Pericardium fibroblast (primary cell): Measurements from ENCODE around the gene SLC25A30. TPM values are rescaled to one million over a fixed set of nuclear protein-coding genes. Genes with fewer than 3 reads are reported as not detected.

Experiments
- total RNA-seq: library from RNA; depleted of rRNA; stranded (reverse); fragments of >200 nt; gene quantifications from 2 replicates; pipeline ENCODE4 v1.2.3, GENCODE V29; 2015

SLC25A30 gene, protein sequence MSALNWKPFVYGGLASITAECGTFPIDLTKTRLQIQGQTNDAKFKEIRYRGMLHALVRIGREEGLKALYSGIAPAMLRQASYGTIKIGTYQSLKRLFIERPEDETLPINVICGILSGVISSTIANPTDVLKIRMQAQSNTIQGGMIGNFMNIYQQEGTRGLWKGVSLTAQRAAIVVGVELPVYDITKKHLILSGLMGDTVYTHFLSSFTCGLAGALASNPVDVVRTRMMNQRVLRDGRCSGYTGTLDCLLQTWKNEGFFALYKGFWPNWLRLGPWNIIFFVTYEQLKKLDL
- total RNA-seq = 8.8 and 19.9 TPM in 2 replicates

DNA sequence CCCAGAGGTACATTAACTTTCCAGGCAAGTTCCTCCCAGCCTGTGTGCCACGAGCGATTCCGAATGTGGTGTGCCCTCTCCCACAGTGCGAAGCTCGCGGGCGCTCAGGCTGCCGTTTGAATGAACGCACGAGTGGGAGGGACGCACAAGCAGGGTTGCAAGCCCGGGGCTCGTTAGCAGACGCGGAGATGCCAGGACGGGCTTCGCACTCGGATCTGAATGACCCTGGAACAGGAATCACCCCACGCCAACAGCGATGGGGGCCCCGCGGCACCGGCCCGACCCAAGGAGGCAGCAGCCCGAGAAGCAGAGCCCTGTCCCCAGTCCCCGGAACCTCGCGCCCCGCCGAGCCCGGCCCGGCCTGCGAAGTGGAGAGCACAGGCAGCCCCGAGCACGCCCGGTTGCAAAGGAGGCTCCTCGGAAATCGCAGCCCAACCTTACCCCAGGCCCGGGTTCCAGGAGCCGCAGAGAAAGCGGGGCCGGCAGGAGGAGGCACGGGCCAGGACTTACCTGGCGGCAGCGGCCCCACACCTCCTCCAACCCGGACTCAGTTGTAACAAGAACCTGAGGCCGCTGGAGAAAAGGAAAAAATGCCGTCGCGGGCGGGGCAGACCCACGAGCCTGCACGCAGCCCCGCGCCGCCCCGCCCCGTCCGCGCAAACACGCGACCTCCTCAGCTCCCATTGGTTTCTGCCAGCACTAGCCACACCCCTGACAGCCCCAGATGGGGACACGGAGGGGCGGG, at the start of gene SLC25A30:
Gene SLC25A30, minus strand, starts transcription at position 584 of the 745 bp plus-strand sequence. CDS start 6,948 bp downstream, outside the sequence.

DNA sequence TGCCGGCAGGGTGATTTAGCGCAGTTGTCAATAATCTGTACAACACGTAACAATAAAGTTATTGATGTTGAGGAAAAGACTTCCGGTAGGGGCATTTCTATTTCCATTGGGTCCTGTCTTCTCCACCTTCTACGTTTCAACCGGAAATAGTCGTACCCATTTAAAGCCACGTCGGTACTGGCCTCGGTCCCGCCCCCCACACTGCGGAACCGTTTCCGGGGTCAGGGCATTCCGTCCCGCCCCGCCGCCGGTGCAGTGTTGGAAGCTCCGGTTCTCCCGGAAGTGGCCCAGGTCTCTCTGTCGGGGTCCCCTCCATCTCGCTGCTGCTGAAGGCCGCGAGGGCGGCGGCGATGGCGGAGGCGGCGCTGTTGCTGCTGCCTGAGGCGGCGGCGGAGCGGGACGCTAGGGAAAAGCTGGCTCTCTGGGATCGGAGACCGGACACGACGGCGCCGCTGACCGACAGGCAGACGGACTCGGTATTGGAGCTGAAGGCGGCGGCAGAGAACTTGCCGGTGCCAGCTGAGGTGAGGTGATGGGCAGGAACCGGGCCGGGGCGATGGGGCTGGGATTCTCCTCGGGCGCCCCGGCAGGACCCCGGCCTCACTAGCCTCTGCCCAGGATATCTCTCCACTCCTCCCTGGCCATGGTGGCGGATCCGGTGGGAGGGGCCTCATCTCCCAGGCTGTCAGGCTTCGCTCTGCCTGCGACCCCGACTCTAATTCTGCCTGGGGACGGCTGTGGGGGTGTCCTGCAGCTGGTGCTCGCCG, 46.7 kb upstream of the SLC25A30 start, which contains the start of gene COG3:
Gene COG3, plus strand, starts transcription at position 253 of the 767 bp plus-strand sequence. Its CDS starts 98 bp downstream, at position 351.

Other genes with a start within 250 kb of the SLC25A30 start
- gene KCTD4, start 217.3 kb downstream of the SLC25A30 start, total RNA-seq = 0.35 TPM in 1 of 2 replicates, not detected in the other
- gene TPT1, start 77.2 kb downstream of the SLC25A30 start, total RNA-seq = 2,820 and 2,936 TPM in 2 replicates
- 12.5 and 25.1 TPM in 2 replicates for gene COG3, start 46.6 kb upstream of the SLC25A30 start, total RNA-seq
- gene ERICH6B, start 197.4 kb upstream of the SLC25A30 start, total RNA-seq = not detected in 2 replicates